ENCODE results near the gene PAPLN. TPM values are rescaled to one million over a fixed set of nuclear protein-coding genes. Genes with fewer than 3 reads are reported as not detected.

The PAPLN gene
- total RNA-seq, 1 experiment from 2014 or later, result 22.2 TPM

DNA sequence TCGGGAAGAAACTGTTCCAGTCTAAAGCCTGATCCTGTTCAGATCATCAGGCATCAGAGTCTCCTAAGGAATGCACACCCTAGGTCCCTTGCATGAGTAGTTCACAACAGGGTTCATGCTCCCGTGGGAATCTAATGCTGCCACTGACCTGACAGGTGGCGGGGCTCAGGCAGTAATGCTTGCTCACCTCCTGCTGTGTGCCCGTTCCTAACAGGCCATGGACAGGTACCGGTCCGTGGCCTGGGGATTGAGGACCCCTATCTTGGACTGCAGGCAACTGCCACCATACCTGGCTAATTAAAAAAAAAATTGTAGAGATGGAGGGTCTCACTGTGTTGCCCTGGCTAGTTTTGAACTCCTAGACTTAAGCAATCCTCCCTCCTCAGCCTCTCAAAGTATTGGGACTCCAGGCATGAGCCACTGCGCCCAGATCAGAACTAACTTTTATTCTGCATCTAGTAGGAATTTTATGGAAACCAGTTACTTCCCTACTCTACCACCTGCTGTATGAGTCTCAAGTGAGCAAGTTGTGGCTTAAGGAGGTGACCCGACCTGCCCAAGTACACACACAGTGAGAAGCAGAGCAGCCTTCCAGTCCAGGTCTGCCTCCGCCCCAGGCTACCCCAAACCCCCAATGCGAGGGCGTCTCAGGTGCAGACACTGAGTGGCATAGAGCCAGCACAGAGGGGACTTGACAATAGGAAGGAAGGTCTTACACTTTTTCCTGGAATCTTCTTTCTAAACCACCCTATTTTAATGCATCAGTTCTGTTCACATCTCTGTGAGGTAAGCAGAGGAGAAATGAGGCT, 2.5 kb upstream of the PAPLN start:
- no peak overlapping the region for H3K27ac ChIP-seq (ENCODE audit: low read length)
- no TSS peak for BruUV-seq (replicated peaks)
- intact Hi-C loops (cut with micrococcal nuclease; ENCODE audit: unreplicated experiment), result no loop called here

More for the DNA sequence above, 2.5 kb upstream of the PAPLN start:
- no peaks in the 10 kb centered on the region for H3K9me3 ChIP-seq (ENCODE audit: control insufficient read depth, insufficient read depth, low read depth, low read length)
- DNase-seq (ENCODE audit: low read depth, low spot score), result no peak
- TF ChIP-seq TCF7L2 (IDR thresholded peaks at IDR 0.05; ENCODE audit: low read depth, low read length) (no peak), REST (IDR thresholded peaks at IDR 0.05; ENCODE audit: insufficient read depth in 1 of 2, low read depth in 2 of 2, low read length in 1 of 2) (no peak), SIN3A (IDR thresholded peaks at IDR 0.05; ENCODE audit: borderline replicate concordance, insufficient read depth, low read depth, low read length) (no peak), POLR2AphosphoS5 (IDR thresholded peaks at IDR 0.05; ENCODE audit: low read depth, low read length) (no peak), CTCF (IDR thresholded peaks at IDR 0.05) (no peak)
- in situ Hi-C loops (cut with HindIII; ENCODE audit: low pct_unique_long_range_greater_than_20kb, low sequenced_read_pairs), result no loop called here
- H3K4me3 ChIP-seq (ENCODE audit: low read depth in 2 of 2, low read length in 2 of 2), result no peak overlapping the region
- no peaks in the 10 kb centered on the region for H3K36me3 ChIP-seq (ENCODE audit: control insufficient read depth, insufficient read depth, low read length)
- ATAC-seq, result no peak
- POLR2A ChIA-PET, result no interaction called here
- CTCF ChIA-PET, result no interaction called here
- peaks cover 30% of the 10 kb centered on the region for H3K4me1 ChIP-seq (ENCODE audit: control insufficient read depth, insufficient read depth, low read length)
- H3K27me3 ChIP-seq (ENCODE audit: control insufficient read depth, insufficient read depth, low read length), result 0 out of 2 replicates have a peak, but pooled peaks cover 2% of the 10 kb centered on the region
